ENCODE results near the gene MRPS26. TPM values are rescaled to one million over a fixed set of nuclear protein-coding genes. Genes with fewer than 3 reads are reported as not detected.
"Not testable (repeated sequence)": the region's sequence is repeated elsewhere in the genome, so short reads cannot be mapped to it uniquely, and the experiment has no call there.

The MRPS26 gene
- total RNA-seq, 1 donor from 2014 or later, result 30.0 TPM

DNA sequence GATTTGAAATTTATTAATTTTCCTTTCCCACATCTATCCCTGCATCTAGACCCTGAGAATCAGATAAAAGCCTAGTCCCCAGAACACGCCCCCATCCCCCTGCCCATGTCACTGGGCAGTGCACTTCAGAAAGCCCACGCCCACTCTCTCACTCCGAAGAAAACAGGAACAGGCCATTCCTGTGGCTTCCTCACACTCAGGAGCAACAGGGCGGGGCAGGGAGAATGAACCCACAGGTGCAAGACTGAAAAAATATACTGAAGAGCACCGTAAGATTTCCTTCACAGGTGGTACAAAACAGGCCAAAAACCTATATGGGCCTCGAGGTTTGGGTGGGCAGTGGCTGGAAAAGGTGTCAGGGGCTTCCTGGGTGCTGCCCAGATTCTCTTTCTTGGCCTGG, 29.0 kb downstream of the MRPS26 start:
- TF ChIP-seq CTCF (IDR thresholded peaks at IDR 0.05; ENCODE audit: partially characterized antibody, unreplicated experiment), result no peak
- Mint-ChIP-seq H3K27ac (ENCODE audit: unreplicated experiment) (no peak overlapping the region), H3K4me1 (ENCODE audit: low read depth, unreplicated experiment) (peaks cover 4% of the 10 kb centered on the region), H3K4me3 (ENCODE audit: unreplicated experiment) (no peak overlapping the region), H3K27me3 (ENCODE audit: unreplicated experiment) (peaks cover 12% of the 10 kb centered on the region), H3K9me3 (ENCODE audit: unreplicated experiment) (peaks cover 2% of the 10 kb centered on the region), H3K36me3 (ENCODE audit: unreplicated experiment) (no peaks in the 10 kb centered on the region)
- DNase-seq, result no peak

- H3K36me3 Mint-ChIP-seq (ENCODE audit: unreplicated experiment); H3K4me3 Mint-ChIP-seq (ENCODE audit: unreplicated experiment); H3K27ac Mint-ChIP-seq (ENCODE audit: unreplicated experiment); DNase-seq; H3K4me1 Mint-ChIP-seq (ENCODE audit: low read depth, unreplicated experiment); H3K9me3 Mint-ChIP-seq (ENCODE audit: unreplicated experiment): not testable (repeated sequence)
- H3K27me3 Mint-ChIP-seq (ENCODE audit: unreplicated experiment), result peaks cover 15% of the 10 kb centered on the region
Observed at GRCh38 chr20:3075315-3075714, 29.5 kb downstream of the MRPS26 start.

DNA sequence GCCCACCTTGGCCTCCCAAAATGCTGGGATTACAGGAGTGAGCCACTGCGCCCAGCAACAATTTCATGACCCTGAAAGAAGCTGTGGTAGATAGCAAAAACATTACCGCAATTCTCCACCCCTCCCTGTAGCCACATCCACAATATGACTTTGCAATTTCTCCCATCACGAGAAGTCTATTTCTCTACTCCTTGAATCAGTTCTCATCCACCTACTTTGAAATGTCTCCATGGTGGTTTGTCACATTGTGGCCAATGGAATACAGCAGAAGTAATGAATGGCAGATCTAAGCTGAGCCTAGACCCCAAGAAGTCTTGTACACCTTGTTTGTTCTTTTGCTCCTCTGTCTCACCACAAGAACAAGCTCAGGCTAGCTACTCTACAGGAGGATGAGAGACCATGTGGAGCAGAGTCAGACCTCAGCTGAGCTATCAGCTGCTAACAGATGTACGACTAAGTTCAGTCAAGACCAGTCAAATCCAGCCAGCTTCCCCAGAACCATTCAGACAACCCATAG, 31.8 kb downstream of the MRPS26 start:
- Mint-ChIP-seq H3K36me3 (ENCODE audit: unreplicated experiment) (no peaks in the 10 kb centered on the region), H3K27me3 (ENCODE audit: unreplicated experiment) (peaks cover 15% of the 10 kb centered on the region)

DNA sequence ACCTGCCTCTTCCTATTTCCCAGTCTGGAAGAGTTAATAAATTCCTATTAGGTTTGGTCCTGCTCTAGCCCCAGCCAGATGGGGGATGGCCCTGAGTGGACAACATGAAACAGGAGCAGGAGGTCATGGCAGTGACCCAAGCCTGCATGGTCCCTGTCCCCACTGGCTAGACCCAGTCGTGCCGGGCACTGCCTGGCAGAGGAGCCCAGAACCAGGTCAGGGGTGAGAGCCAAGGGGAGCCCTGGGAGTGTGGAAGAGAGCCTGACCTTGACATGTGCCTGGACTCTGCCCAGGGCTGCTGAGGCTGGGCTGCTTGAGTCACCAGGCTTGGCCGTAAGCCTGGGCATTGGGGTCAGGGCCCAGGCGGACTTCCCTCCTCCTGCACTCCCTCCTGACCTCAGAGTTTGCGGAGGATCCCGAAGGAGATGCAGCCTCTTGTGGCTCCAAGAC, 35.1 kb downstream of the MRPS26 start:
- TF ChIP-seq CTCF (IDR thresholded peaks at IDR 0.05; ENCODE audit: partially characterized antibody, unreplicated experiment), result no peak
- H3K27me3 Mint-ChIP-seq (ENCODE audit: unreplicated experiment), result peaks cover 17% of the 10 kb centered on the region
- no peaks in the 10 kb centered on the region for H3K36me3 Mint-ChIP-seq (ENCODE audit: unreplicated experiment)
- no peak for DNase-seq
- no peaks in the 10 kb centered on the region for H3K4me1 Mint-ChIP-seq (ENCODE audit: low read depth, unreplicated experiment)
- no peak overlapping the region for H3K27ac Mint-ChIP-seq (ENCODE audit: unreplicated experiment)
- H3K4me3 Mint-ChIP-seq (ENCODE audit: unreplicated experiment), result no peak overlapping the region
- no peaks in the 10 kb centered on the region for H3K9me3 Mint-ChIP-seq (ENCODE audit: unreplicated experiment)

More for the DNA sequence above, 31.8 kb downstream of the MRPS26 start:
- no peak for TF ChIP-seq CTCF (IDR thresholded peaks at IDR 0.05; ENCODE audit: partially characterized antibody, unreplicated experiment)
- H3K4me1 Mint-ChIP-seq (ENCODE audit: low read depth, unreplicated experiment), result no peaks in the 10 kb centered on the region
- H3K9me3 Mint-ChIP-seq (ENCODE audit: unreplicated experiment), result no peaks in the 10 kb centered on the region
- H3K4me3 Mint-ChIP-seq (ENCODE audit: unreplicated experiment), result no peak overlapping the region
- no peak overlapping the region for H3K27ac Mint-ChIP-seq (ENCODE audit: unreplicated experiment)
- DNase-seq, result no peak

GRCh38 chr20:3081641-3082040, 35.8 kb downstream of the MRPS26 start:
- no peak for DNase-seq
- H3K4me3 Mint-ChIP-seq (ENCODE audit: unreplicated experiment), result no peak overlapping the region
- H3K27me3 Mint-ChIP-seq (ENCODE audit: unreplicated experiment), result peaks cover 17% of the 10 kb centered on the region
- TF ChIP-seq CTCF (IDR thresholded peaks at IDR 0.05; ENCODE audit: partially characterized antibody, unreplicated experiment), result no peak
- no peaks in the 10 kb centered on the region for H3K4me1 Mint-ChIP-seq (ENCODE audit: low read depth, unreplicated experiment)
- no peaks in the 10 kb centered on the region for H3K36me3 Mint-ChIP-seq (ENCODE audit: unreplicated experiment)
- no peak overlapping the region for H3K27ac Mint-ChIP-seq (ENCODE audit: unreplicated experiment)
- no peaks in the 10 kb centered on the region for H3K9me3 Mint-ChIP-seq (ENCODE audit: unreplicated experiment)

Measured in glutamatergic neuron (in vitro differentiated cells).